NCI-H2227 treated with DMSO at 0.1 percent for 48 hours (cell line): ENCODE measurements around the gene TRPV2.
"Not testable (repeated sequence)": the region's sequence is repeated elsewhere in the genome, so short reads cannot be mapped to it uniquely, and the experiment has no call there.

ENCODE experiments used
- DNase-seq: peaks from one replicate; lab custom pipeline; 2025; lab: John Stamatoyannopoulos, UW

TRPV2 gene

DNA sequence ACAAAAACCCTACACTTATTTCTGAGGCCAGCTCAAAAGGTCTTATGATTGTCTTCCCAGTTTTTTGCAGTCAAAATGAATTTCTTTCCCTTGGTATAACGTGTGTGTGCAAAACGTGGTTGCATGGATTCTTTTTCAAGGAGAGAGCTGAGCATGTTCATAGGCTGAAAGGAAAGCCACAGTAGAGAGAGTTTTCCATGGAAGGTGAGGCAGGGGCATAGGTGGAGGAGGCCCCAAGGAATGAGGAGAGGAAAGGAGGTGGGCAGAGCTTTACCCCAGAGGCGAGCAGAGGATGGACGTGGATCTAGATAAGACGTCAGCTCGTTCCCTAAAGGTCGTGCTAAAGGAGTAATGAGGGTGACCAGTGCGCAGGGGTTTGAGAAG lies 22.8 kb downstream of the TRPV2 start:
- DNase-seq, result no peak

DNA sequence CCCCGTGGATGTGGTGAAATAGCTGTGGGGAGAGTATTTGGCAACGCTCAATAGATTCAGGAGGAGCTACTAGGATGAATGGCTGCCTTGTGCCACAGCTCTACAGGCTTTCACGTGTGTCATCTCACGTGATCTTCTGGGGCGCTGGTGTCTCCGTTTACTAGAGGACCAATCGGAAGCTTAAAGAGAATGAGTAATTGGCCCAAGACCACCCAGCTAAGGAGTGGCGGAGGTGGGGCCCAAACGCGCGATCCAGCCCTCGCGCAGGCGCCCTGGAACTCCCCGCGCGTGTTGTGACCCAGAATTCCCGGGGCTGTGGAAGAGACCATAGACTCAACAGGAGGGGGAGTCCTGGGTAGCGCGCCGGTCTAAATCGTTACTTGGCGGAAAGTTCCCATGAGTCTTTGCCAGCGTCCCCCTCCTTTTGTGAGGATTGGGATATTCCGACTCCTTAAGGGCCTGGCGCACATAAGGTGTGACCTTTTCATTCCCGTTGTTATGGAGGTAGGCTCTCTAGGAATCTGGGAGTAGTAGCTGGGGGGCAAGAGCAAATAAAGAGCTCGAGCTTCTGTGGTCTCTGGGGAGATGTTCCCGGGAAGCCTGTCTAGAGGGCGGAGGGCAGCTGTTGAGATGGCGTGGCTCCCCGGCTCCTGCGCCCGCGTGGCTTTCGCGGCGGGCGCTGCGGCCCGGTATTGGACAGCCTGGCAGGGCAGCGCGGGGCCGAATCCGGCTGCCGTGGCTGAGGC lies 23.4 kb downstream of the TRPV2 start:
- peak; percentile 96 for DNase-seq

- no peak for DNase-seq
Observed at GRCh38 chr17:16439303-16439791, 24.0 kb downstream of the TRPV2 start.

DNA sequence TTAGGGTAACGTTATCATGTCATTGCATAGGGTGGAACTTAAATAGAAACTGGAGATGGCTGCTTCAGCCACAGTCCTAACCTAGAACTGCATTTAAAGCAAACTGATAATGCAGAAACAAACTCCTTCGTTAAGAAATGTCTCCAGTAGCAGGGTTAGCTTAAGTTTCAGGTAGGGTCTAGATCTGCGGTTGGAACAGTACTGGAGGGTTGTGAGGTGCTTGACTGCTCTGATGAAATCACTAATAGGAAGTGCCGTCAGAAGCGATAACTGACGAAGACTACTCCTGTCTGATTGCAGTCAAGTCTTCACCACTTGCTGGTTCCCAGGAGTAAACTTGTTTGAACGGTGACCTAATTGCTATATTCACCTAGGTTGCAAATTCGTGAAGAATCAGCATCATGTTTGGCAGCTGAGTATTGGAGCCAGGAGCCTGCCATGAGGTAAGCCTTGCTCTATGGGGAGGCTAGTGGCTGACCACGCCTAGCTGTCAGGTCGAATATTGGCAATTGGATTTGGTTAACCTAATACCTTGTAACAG lies 24.5 kb downstream of the TRPV2 start:
- no peak for DNase-seq

DNA sequence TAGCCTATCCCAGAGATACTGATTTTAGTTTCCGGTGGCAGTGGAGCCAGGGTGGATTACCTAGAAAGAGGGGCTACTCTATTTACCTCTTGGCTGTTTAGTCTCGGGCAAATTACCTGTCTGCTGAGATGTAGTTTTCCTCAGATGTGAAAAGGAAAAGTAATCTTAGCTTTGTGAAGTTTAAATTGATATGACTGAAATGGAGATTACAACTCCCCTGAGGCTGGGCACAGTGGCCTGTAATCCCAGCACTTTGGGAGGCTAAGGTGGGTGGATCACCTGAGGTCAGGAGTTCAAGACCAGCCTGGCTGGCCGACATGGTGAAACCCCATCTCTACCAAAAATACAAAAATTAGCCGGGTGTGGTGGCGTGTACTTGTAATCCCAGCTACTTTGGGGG lies 25.0 kb downstream of the TRPV2 start:
- DNase-seq, result not testable (repeated sequence)

DNA sequence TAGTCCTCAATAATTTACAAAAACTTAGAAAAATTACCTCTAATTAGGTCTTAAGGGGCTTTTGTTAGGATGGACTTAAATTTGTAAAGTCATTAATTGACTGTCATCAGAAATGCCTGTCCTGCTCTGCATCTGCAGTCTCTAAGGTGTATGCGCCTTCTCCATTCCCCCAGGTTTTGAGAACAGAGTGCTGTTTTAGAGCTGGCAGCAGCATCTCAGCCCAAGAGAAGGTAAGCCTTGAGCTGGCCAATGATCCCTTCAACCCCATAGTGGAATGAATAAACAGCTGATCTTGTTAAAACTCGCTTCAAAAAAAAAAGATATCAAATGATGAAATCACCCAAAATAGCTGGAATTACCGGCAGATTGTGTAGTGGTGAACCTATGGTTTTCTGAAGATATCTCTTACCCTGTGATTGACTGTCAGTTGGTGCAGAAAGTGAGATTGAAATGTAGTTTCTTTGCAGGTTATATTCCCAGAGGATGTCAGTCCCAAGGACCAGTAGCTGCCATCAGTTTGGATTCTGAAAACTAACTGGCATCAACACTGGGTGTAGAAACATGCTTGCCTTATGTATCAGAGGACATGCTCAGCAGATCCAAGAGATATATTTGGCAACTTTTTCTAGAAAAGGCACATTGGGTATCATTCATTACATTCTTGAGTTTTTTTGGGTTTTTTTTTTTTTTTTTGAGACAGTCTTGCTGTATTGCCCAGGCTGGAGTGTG lies 25.7 kb downstream of the TRPV2 start:
- DNase-seq, result no peak

DNA sequence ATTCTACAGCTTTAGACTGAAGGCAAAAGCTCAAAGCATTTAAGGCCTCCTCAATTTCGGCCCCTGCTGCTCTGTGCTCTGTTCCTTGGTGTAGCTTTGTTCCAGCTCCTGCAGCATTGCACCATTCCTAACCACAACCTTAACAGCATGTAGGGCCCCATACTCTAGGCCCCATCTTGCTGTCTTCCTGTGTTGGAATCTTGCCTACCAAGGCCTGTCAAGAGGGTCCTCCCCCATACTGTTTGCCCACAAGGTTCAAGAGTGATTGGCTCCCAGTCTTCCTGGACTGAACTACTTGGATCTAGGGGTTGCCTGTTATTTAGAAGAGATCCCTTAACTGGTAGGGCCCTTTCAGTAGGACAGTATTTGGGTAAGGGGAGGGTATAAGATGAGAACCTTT lies 26.8 kb downstream of the TRPV2 start:
- no peak for DNase-seq

- DNase-seq, result no peak
Observed at GRCh38 chr17:16442594-16443510, 27.5 kb downstream of the TRPV2 start.

- DNase-seq, result no peak
Observed at GRCh38 chr17:16443511-16444257, 28.3 kb downstream of the TRPV2 start.

DNA sequence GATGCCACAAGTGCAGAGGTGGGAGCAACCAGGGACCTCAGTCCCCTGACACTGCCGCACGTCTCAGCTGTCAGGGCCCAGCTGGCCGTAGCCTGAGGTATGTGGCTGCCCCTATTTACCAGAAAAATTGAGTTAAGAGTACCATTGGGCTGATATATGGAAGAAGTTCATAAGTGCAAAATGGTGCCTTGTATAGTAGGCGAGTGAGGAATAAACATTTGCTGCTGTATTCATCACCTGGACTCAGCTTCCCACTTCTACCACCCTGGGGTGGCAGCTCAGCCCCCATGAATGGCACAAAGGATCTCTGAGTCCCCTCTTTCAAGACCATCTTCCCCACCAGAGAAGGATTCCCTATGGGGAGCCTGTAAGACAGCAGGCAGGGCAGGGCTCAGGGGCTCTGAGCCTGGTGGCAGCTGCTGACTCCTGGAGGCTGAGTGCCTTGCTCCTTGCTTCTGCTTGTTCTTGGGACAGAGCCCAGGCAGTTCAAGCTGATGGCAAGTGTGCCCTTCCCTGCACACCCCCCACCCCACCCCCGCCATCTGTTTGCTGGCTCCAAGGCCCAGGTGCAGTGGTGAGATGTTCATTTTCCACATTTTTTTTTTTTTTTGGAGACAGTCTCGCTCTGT lies 29.0 kb downstream of the TRPV2 start:
- no peak for DNase-seq

GRCh38 chr17:16446338-16446983 lies 31.1 kb downstream of the TRPV2 start:
- no peak for DNase-seq

- DNase-seq, result no peak
Observed at GRCh38 chr17:16447676-16448075, 32.3 kb downstream of the TRPV2 start.

GRCh38 chr17:16448490-16448889 lies 33.1 kb downstream of the TRPV2 start:
- no peak for DNase-seq

- no peak for DNase-seq
Observed at GRCh38 chr17:16449121-16449570, 33.8 kb downstream of the TRPV2 start.

DNA sequence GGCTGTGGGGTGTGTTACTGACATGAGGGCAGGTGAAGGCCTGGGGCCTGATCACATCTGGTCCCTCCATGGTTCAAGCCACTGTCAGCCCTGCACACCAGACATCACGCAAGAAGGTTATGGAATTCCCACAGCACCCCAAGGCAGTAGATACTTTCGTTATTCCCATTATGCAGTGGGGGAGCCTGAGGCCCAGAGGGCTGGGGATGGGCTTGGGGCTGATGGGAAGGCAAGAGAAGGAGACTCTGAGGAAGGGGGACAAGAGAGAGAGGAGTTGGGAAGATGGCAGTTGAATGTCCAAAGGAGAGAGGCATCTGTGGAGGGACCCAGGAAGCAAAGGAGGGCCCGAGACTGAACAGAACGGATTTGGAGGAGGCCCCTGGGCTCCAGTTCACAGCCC lies 34.7 kb downstream of the TRPV2 start:
- DNase-seq, result no peak

- DNase-seq, result not testable (repeated sequence)
Observed at GRCh38 chr17:16452268-16452667, 36.9 kb downstream of the TRPV2 start.

DNA sequence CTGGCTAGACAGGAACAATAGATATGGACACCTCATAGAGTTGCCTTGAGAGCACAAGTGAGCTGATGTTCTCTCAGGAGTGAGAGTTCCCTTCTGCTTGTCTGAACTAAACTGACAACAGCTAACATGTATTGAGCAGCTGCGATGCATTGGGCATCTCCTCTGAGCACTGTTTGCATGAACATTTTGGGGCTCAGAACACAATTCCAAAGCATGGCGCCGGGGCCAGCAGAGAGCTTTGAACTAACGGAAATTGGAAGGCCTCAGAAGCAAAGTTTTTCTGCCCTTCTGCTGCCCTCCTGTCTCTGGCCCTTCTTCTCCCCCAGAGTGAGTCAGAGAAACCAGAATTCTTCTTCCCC lies 38.1 kb downstream of the TRPV2 start:
- DNase-seq, result no peak

GRCh38 chr17:16455997-16456741 lies 40.8 kb downstream of the TRPV2 start:
- DNase-seq, result no peak

GRCh38 chr17:16456742-16457316 lies 41.5 kb downstream of the TRPV2 start:
- DNase-seq, result no peak
